OCI-M2 (cell line): ENCODE data around the gene GNA14.
"Not testable (repeated sequence)": the region's sequence is repeated elsewhere in the genome, so short reads cannot be mapped to it uniquely, and the experiment has no call there.

Source experiments
- DNase-seq: peaks from one replicate; lab custom pipeline; 2025; ENCODE audit not compliant: unreplicated experiment; lab: John Stamatoyannopoulos, UW

Gene GNA14

GRCh38 chr9:77455312-77455927 lies 192.7 kb downstream of the GNA14 start:
- no peak for DNase-seq

- no peak for DNase-seq
Observed at GRCh38 chr9:77454663-77455062, 193.5 kb downstream of the GNA14 start.

- no peak for DNase-seq
Observed at GRCh38 chr9:77453825-77454647, 194.1 kb downstream of the GNA14 start.

- no peak for DNase-seq
Observed at GRCh38 chr9:77451507-77451906, 196.6 kb downstream of the GNA14 start.

GRCh38 chr9:77450085-77450475 lies 198.0 kb downstream of the GNA14 start:
- no peak for DNase-seq

- DNase-seq = no peak
Observed at GRCh38 chr9:77449240-77450084, 198.7 kb downstream of the GNA14 start.

- DNase-seq = no peak
Observed at GRCh38 chr9:77447646-77448045, 200.5 kb downstream of the GNA14 start.

GRCh38 chr9:77442436-77442835 lies 205.7 kb downstream of the GNA14 start:
- DNase-seq = no peak

- DNase-seq = not testable (repeated sequence)
Observed at GRCh38 chr9:77441124-77441523, 207.0 kb downstream of the GNA14 start.

- DNase-seq = no peak
Observed at GRCh38 chr9:77440057-77440456, 208.1 kb downstream of the GNA14 start.

- no peak for DNase-seq
Observed at GRCh38 chr9:77438653-77439052, 209.5 kb downstream of the GNA14 start.

- no peak for DNase-seq
Observed at GRCh38 chr9:77435688-77436087, 212.4 kb downstream of the GNA14 start.

GRCh38 chr9:77435277-77435676 lies 212.8 kb downstream of the GNA14 start:
- no peak for DNase-seq

- DNase-seq = no peak
Observed at GRCh38 chr9:77433675-77434445, 214.3 kb downstream of the GNA14 start.

GRCh38 chr9:77432053-77432452 lies 216.1 kb downstream of the GNA14 start:
- no peak for DNase-seq

GRCh38 chr9:77429928-77430327 lies 218.2 kb downstream of the GNA14 start:
- no peak for DNase-seq

GRCh38 chr9:77427256-77427927 lies 220.7 kb downstream of the GNA14 start:
- no peak for DNase-seq

GRCh38 chr9:77426712-77427111 lies 221.4 kb downstream of the GNA14 start:
- no peak for DNase-seq

GRCh38 chr9:77424993-77425392 lies 223.1 kb downstream of the GNA14 start:
- DNase-seq = no peak

- DNase-seq = no peak
Observed at GRCh38 chr9:77423841-77424240, 224.3 kb downstream of the GNA14 start.
